ENCODE measurements around the gene AP5S1.

Gene AP5S1

GRCh38 chr20:3823881-3824280, 3.5 kb downstream of the AP5S1 start:
- Histone ChIP-seq H3K4me3 (replicated peaks; ENCODE audit: insufficient read depth, low read length) (no peak overlapping the region), H3K27me3 (ENCODE audit: insufficient read depth, poor library complexity, severe bottlenecking) (no peaks in the 10 kb centered on the region), H3K27ac (replicated peaks) (no peak overlapping the region)
- TF ChIP-seq GABPA (IDR thresholded peaks at IDR 0.05; ENCODE audit: low read depth) = no peak
- TF ChIP-seq REST (IDR thresholded peaks at IDR 0.05; ENCODE audit: insufficient replicate concordance, low read depth) = no peak
- DNase-seq (ENCODE audit: low read depth in 1 of 2, low spot score in 1 of 2) = no peak

- H3K27ac ChIP-seq (replicated peaks) = no peak overlapping the region
- DNase-seq (ENCODE audit: low read depth in 1 of 2, low spot score in 1 of 2) = no peak
Observed at GRCh38 chr20:3825526-3825925, 5.2 kb downstream of the AP5S1 start.

GRCh38 chr20:3826420-3826819, 6.1 kb downstream of the AP5S1 start:
- no peak for DNase-seq (ENCODE audit: low read depth in 1 of 2, low spot score in 1 of 2)
- H3K27ac ChIP-seq (replicated peaks) = no peak overlapping the region
- H3K27me3 ChIP-seq (ENCODE audit: insufficient read depth, poor library complexity, severe bottlenecking) = no peaks in the 10 kb centered on the region
- no peak overlapping the region for H3K4me3 ChIP-seq (replicated peaks; ENCODE audit: insufficient read depth, low read length)
- TF ChIP-seq POLR2AphosphoS5 (IDR thresholded peaks at IDR 0.05; ENCODE audit: low read depth) (no peak), CTCF (IDR thresholded peaks at IDR 0.05; ENCODE audit: insufficient read depth, low read length) (no peak), SPI1 (IDR thresholded peaks at IDR 0.05; ENCODE audit: borderline replicate concordance, low read depth) (no peak), REST (IDR thresholded peaks at IDR 0.05; ENCODE audit: insufficient replicate concordance, low read depth) (no peak), GABPA (IDR thresholded peaks at IDR 0.05; ENCODE audit: low read depth) (no peak)

More at GRCh38 chr20:3825526-3825925, 5.2 kb downstream of the AP5S1 start:
- Histone ChIP-seq H3K4me3 (replicated peaks; ENCODE audit: insufficient read depth, low read length) (no peak overlapping the region), H3K27me3 (ENCODE audit: insufficient read depth, poor library complexity, severe bottlenecking) (no peaks in the 10 kb centered on the region)
- TF ChIP-seq GABPA (IDR thresholded peaks at IDR 0.05; ENCODE audit: low read depth) (no peak), POLR2AphosphoS5 (IDR thresholded peaks at IDR 0.05; ENCODE audit: low read depth) (no peak), SPI1 (IDR thresholded peaks at IDR 0.05; ENCODE audit: borderline replicate concordance, low read depth) (no peak), CTCF (IDR thresholded peaks at IDR 0.05; ENCODE audit: insufficient read depth, low read length) (no peak), REST (IDR thresholded peaks at IDR 0.05; ENCODE audit: insufficient replicate concordance, low read depth) (no peak)

- no peak overlapping the region for H3K4me3 ChIP-seq (replicated peaks; ENCODE audit: insufficient read depth, low read length)
- H3K27ac ChIP-seq (replicated peaks) = peak overlapping the region; percentile 66
- no peak for DNase-seq (ENCODE audit: low read depth in 1 of 2, low spot score in 1 of 2)
- no peaks in the 10 kb centered on the region for H3K27me3 ChIP-seq (ENCODE audit: insufficient read depth, poor library complexity, severe bottlenecking)
- TF ChIP-seq REST (IDR thresholded peaks at IDR 0.05; ENCODE audit: insufficient replicate concordance, low read depth) (no peak), SPI1 (IDR thresholded peaks at IDR 0.05; ENCODE audit: borderline replicate concordance, low read depth) (no peak), GABPA (IDR thresholded peaks at IDR 0.05; ENCODE audit: low read depth) (no peak), POLR2AphosphoS5 (IDR thresholded peaks at IDR 0.05; ENCODE audit: low read depth) (no peak), CTCF (IDR thresholded peaks at IDR 0.05; ENCODE audit: insufficient read depth, low read length) (no peak)
Observed at GRCh38 chr20:3828798-3829197, 8.5 kb downstream of the AP5S1 start.

All from HL-60 (cell line).